OCI-M2 (cell line): ENCODE results near the gene SLC16A6.
"Not testable (repeated sequence)": the region's sequence is repeated elsewhere in the genome, so short reads cannot be mapped to it uniquely, and the experiment has no call there.

Experiments
- DNase-seq: peaks from one replicate; lab custom pipeline; 2025; ENCODE audit not compliant: unreplicated experiment; lab: John Stamatoyannopoulos, UW

Gene SLC16A6, protein sequence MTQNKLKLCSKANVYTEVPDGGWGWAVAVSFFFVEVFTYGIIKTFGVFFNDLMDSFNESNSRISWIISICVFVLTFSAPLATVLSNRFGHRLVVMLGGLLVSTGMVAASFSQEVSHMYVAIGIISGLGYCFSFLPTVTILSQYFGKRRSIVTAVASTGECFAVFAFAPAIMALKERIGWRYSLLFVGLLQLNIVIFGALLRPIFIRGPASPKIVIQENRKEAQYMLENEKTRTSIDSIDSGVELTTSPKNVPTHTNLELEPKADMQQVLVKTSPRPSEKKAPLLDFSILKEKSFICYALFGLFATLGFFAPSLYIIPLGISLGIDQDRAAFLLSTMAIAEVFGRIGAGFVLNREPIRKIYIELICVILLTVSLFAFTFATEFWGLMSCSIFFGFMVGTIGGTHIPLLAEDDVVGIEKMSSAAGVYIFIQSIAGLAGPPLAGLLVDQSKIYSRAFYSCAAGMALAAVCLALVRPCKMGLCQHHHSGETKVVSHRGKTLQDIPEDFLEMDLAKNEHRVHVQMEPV

DNA sequence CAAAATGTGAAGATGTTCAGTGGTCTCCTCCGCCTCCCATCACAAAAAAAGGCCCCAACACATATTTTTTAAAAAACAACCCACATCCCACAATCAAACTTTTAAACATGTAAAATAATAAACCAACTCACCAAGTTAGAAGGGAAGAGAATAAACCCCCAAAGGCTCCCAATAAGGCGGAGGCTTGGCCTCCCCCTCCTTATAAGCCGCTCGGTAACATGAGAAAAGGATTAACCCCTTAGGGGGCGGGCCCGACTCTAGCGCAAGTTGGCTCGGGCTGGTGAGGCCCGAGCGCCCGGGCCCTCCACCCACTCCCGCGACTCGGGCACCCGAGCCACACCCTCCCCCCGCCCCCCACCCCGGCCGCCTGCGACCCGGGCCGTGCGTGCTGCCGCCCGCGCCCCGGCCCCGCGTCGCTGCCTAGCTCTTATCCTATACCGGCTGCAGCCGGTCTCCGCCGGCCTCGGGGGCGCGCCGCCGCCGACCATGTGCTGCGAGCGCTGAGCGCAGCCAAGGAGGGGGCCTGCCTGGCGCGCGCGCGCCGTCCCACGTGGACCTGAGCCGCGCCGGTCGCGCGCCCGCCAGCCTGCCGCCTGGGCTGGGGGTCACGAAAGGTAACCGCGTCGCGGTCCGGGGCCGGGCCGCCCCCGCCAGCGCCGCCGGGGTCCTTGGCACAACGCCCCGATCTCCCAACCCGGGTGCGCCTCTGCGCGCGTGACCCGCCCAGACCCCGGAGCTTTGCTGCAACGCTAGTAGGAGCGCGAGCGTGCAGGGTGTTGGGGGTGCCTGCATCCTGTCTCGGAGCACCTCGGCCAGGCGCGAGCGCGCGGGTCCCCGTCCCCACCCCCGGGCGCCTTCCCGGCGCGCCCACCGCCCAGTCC is at the start of gene SLC16A6, which contains the start of gene ARSG:
SLC16A6 (minus strand) TSS at position 173 of the 881 bp plus-strand sequence. CDS start 12,807 bp downstream, outside the sequence.
ARSG (plus strand) TSS at position 541 of the 881 bp plus-strand sequence. CDS start 15,999 bp downstream, outside the sequence.
- DNase-seq, result no peak

DNA sequence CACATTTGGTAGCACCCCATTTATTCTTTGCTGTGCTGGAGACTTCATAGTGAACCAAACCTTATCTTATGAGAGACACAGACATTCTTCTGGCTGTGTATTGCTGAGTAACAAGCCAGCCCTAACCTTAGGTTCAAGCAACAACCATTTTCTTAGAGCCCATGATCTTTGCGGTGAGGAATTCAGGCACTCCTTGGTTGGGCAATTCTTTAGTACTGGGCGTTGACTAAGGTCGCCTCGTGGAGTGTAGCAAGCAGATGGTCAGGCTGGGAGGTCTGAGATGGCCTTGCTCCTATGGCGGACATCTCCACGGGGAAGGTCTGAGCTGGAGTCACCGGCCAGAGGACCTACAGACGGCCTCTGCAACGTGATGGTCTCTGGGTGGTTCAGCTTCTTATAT is 43.5 kb upstream of the SLC16A6 start:
- no peak for DNase-seq

- not testable (repeated sequence) for DNase-seq
Observed at GRCh38 chr17:68331932-68332331, 41.0 kb upstream of the SLC16A6 start.

- DNase-seq, result no peak
Observed at GRCh38 chr17:68329331-68329730, 38.4 kb upstream of the SLC16A6 start.

- no peak for DNase-seq
Observed at GRCh38 chr17:68328676-68329075, 37.7 kb upstream of the SLC16A6 start.

DNA sequence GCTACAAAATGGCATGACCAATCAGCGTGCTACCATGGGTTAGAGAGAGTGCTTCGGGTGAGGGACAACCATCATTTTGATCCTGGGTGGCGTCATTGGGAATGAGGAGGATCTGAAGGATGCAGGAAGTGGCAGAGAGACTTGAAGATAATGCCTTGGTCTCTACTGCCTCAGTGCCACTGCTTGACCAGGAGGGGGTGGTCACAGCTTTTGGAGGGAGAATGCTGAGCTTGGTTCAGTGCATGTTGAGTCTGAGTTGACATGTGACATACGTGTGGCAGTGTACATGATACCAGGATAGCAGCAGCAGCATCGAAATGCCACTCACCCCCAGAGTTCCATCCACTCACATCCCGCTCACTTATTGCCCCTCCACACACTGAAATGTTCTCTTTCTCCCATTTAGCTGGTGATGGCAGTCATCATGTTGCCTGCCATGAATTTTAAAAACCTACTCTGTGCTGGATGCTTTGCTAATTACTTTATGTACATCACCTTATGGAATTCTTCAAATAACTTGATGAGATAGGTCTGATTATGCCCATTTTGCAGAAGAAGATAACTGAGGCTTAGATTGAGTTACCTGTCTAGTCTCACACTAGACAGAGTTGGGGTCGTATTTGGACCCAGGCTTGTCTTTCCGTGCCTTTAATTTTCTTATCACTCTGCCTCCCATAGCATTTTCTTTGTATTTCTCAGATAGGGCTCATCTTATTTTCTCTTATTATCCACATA is 37.1 kb upstream of the SLC16A6 start:
- DNase-seq, result no peak

DNA sequence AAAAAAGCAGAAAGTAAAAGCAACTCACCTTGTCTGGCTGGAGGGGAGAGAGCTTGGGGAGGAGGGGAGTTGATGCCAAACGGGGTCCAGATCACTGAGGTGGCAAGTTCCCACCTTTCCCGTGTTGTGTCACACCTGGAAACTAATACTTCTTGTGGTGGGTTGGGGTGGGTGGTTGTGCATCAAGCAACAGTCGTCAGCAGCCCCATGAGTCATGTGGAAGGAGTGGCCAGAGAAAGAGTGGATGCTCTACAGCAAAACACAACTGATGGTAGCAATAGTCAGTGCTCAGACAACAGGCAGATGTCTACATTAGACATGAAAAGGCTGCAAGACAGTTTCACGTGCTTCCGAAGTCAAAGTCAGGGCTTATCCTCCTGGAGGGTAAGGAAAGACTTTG is 35.8 kb upstream of the SLC16A6 start:
- DNase-seq, result no peak

GRCh38 chr17:68325961-68326360 is 35.0 kb upstream of the SLC16A6 start:
- no peak for DNase-seq

DNA sequence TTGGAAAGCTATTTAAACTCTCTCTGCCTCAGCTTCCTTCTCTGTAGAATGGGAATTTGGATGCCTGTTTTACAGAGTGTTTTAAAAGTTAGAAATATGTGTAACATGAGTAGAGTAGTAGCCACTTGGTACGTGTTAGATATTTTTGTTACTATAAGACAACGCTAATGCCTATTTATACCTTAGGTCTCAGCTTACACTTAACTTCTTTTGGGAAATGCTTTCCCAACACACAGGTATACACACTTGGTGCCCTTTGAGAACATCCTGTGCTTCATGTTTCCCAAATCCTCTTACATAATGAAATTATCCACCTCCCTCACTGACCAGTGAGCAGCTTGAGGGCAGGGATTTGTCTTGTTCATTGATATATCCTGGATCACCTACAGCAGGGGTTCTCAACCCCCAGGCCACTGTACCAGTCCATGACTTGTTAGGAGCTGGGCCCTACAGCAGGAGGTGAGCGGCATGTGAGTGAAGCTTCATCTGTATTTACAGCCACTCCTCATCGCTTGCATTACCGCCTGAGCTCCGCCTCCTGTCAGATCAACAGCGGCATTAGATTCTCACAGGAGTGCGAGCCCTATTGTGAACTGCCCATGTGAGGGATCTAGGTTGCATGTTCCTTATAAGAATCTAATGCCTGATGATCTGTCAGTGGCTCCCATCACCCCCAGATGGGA is 33.9 kb upstream of the SLC16A6 start:
- no peak for DNase-seq

- DNase-seq, result no peak
Observed at GRCh38 chr17:68324114-68324513, 33.2 kb upstream of the SLC16A6 start.

GRCh38 chr17:68322630-68323029 is 31.7 kb upstream of the SLC16A6 start:
- no peak for DNase-seq

DNA sequence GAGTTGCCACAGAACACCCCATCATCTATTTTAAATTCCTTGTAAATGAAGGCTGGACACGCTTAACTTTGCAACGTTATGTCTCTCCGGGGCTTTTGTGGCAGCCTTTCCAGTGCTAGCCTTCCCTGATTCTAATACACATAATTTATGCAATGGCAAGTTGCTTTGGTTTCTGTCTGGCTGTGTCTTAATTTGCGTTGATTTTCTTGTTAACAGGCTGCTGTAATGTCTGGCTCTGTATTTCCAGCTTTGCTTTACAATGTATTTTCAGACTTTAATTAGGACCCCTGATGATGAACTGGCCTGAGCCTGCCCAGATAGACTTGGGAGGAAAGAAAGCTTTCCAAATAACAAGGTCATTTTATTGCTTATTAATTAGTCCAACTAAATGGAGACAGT is 30.6 kb upstream of the SLC16A6 start:
- no peak for DNase-seq

DNA sequence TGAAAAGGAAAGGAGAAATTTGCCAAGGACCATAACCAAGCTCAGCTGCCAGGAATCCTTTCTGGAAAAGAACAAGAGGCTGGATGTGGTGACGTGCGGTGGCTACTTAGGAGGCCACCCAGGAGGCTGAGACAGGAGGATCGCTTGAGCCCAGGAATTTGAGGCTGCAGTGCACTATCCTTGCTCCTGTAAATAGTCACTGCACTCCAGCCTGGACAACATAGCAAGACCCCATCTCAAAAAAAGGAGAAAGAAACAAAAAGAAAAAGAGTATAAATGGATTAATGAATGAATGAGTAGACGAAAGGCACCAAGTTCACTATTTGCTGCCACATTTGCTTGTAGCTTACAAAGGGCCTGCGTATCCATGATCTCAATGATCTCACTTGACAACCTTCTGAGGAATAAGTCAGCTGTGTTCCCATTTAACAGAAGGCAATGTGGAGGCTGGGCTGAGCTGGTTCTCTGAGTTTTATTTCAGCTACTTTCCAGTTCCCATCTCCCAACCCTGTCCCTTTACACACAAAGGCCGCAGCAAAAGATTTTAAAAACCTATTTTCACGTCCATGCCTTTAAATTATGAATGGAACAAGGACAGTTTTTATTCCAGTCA is 30.1 kb upstream of the SLC16A6 start:
- DNase-seq, result no peak

DNA sequence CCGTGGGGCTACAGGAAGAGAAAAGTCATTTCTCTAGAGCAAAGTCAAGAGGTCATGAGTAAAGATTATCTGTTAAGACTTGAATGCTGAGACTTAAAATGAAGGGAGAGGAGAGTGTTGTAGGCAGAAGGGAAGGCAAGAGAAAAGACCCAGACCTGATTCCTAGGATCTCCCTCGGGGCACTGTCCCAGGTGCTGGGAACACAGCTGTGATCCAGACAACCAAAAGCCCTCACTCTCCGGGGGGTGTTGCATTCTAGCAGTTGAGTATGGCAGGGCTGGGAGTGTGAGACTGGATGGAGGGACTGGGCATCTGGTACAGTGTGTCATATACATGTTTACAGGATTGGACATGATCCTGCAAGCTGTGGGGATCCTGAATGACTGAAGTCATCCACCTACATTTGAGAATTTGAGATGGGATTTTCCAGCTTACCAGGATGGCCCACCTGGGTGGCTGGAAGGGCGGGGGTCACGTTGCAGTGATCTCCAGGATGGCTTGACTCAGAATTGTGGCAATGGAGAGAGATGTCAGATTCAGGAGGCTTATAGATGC is 29.5 kb upstream of the SLC16A6 start:
- no peak for DNase-seq

DNA sequence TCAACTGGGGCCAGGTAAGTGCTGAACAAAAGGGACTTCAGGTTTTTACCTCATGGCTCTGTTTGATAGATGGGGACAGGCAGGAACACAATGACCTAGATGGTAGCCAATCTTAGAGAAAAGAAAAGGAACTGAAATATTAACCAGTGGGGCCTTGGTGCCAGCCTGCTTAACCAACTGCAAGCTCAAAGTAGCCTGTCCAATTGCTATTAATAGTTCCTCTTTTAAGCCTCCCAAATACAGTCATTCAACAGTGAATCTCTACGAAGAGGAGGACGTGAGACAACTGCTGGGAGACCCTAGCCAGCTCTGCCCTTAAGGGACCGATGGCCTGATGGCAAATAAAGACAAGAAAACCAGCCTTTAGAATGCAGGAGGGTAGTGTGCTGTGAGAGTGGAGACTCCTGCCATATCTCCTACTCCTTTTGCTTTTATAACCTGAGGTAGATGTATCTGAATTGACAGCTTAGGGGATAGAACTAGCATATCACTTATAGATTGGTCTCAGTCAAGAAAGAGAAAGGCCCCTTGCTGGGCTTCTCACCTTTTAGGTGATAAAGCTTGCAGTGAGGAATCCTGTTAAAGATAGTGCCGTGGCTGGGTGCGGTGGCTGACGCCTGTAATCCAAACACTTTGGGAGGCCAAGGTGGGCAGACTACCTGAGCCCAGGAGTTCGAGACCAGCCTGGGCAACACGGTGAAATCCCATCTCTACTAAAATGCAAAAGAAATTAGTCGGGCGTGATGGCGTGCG is 28.7 kb upstream of the SLC16A6 start:
- no peak for DNase-seq

DNA sequence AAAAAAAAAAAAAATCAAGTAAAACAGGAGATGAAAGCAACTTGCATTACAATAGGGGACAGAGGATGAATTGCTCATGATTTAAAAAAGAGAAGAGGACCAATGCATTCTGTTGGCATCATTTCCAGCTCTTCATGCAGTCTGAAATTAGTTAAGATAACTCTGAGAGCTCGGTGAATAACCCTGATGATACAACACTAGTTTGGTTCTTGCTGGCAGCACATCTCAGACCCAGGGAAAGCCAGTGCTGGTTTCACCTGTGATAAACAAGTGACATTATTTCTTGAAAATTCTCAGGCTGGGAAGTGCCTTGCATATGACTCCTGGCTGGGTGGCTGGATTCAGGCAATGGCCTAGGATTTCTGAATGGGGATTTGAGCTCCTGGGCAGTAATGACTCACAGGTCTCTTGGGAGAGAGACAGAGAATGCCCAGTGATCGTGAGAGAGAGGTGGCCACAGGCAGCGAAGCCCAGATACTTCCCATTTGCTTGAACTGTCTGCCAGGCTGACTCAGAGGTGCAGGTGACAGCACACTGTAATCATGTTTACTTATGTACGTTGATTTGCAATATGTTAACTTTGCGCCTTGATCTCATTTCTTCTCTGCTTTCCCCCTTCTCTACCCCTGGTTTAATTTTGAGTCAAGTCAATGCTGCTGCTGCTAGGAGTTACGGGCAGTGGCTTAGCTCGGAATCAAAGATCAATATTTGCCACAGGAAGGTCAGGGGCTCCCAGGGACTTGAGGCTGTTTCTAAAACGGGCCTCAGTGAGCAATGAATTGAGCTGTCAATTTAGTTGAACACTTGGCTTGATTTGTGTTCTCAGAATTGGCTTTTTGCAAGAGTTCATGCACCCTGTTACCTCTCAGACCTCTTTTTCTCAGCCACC is 27.4 kb upstream of the SLC16A6 start:
- no peak for DNase-seq

- no peak for DNase-seq
Observed at GRCh38 chr17:68317458-68317857, 26.5 kb upstream of the SLC16A6 start.

GRCh38 chr17:68315930-68316329 is 25.0 kb upstream of the SLC16A6 start:
- no peak for DNase-seq
